H1 (cell line): Measurements from ENCODE around the gene FMN2. TPM values are rescaled to one million over a fixed set of nuclear protein-coding genes. Genes with fewer than 3 reads are reported as not detected.

Experiments
- CTCF ChIA-PET: fragments of 300-600 bp; sonication (Branson Sonifier 250); formaldehyde crosslinking; loops from one replicate; lab custom pipeline; 2021; ENCODE audit not compliant: partially characterized antibody; lab: Charles Lee
- POLR2A ChIA-PET: fragments of 300-600 bp; sonication (Branson Sonifier 250); formaldehyde crosslinking; loops from one replicate; lab custom pipeline; 2021; ENCODE audit warnings: inconsistent platforms; ENCODE audit not compliant: partially characterized antibody; lab: Charles Lee
- DNase-seq, 2 experiments: peaks; one replicate each; pipeline versions ENCODE4 v3.0.0 to v3.0.0-alpha.2; 2010 to 2022; ENCODE audit warnings: low spot score in 2 of 2, low read depth in 1 of 2, mixed read lengths in 1 of 2
- FAIRE-seq: peaks from 2 replicates; lab custom pipeline; 2011; peaks lifted over from hg19 to GRCh38; lab: Jason Lieb, UNC
- H2AFZ ChIP-seq: 2 replicates; pipeline ENCODE4 v1.8.1; 2012; ENCODE audit warnings: low read length, inconsistent platforms
- H2AK5ac ChIP-seq: 2 replicates; pipeline ENCODE4 v1.6.1; 2013; ENCODE audit warnings: low read depth, low read length
- H2BK120ac ChIP-seq: replicated peaks from 2 replicates; pipeline ENCODE3; 2013; ENCODE audit warnings: low read depth, low read length, inconsistent platforms
- H2BK12ac ChIP-seq: 2 replicates; pipeline ENCODE4 v1.6.1; 2013; ENCODE audit warnings: low read depth, low read length
- H2BK15ac ChIP-seq: 2 replicates; pipeline ENCODE4 v1.6.1; 2013; ENCODE audit warnings: low read length
- H2BK20ac ChIP-seq: 2 replicates; pipeline ENCODE4 v1.6.1; 2013; ENCODE audit warnings: low read length
- H2BK5ac ChIP-seq: 2 replicates; pipeline ENCODE4 v1.6.1; 2013; ENCODE audit warnings: low read depth, low read length
- H3K14ac ChIP-seq: 2 replicates; pipeline ENCODE4 v1.6.1; 2013; ENCODE audit warnings: inconsistent platforms; ENCODE audit not compliant: insufficient read length
- H3K18ac ChIP-seq: 2 replicates; pipeline ENCODE4 v1.6.1; 2013; ENCODE audit warnings: low read length; ENCODE audit errors: extremely low read depth
- H3K23ac ChIP-seq: 2 replicates; pipeline ENCODE4 v1.6.1; 2013; ENCODE audit warnings: inconsistent platforms; ENCODE audit not compliant: insufficient read length
- H3K23me2 ChIP-seq: 2 replicates; pipeline ENCODE4 v1.6.1; 2013; ENCODE audit warnings: low read depth, low read length
- H3K27ac ChIP-seq: 2 replicates; pipeline ENCODE4 v1.6.1; 2011; ENCODE audit warnings: low read depth, low read length, inconsistent platforms
- H3K27me3 ChIP-seq, 4 experiments: replicated peaks in 1 of 4; 1 replicate in 1 of 4; 2 replicates in 3 of 4; pipeline versions ENCODE4 v1.6.1 to v1.8.1; 2011 to 2013; ENCODE audit warnings: low read length in 3 of 4, mild to moderate bottlenecking in 3 of 4, inconsistent platforms in 2 of 4, mixed read lengths in 2 of 4, moderate library complexity in 1 of 4; ENCODE audit not compliant: control insufficient read depth in 3 of 4, insufficient read depth in 3 of 4; ENCODE audit errors: extremely low read depth in 1 of 4
- H3K36me3 ChIP-seq, 4 experiments: 2 replicates each; pipeline versions ENCODE4 v1.6.1 to v1.8.1; 2011 to 2013; ENCODE audit warnings: mild to moderate bottlenecking in 4 of 4, low read length in 3 of 4, moderate library complexity in 2 of 4, control low read depth in 1 of 4, inconsistent platforms in 1 of 4; ENCODE audit not compliant: insufficient read depth in 4 of 4, control insufficient read depth in 2 of 4
- H3K4ac ChIP-seq: replicated peaks from 2 replicates; pipeline ENCODE3; 2013; ENCODE audit warnings: low read length, low read depth, mixed read lengths, inconsistent platforms; ENCODE audit not compliant: insufficient read length
- H3K4me1 ChIP-seq, 4 experiments: replicated peaks in 1 of 4; 1 replicate in 1 of 4; 2 replicates in 3 of 4; pipeline versions ENCODE4 v1.6.1 to v1.8.1; 2011 to 2013; ENCODE audit warnings: low read length in 3 of 4, inconsistent platforms in 2 of 4, mixed read lengths in 1 of 4; ENCODE audit not compliant: insufficient read depth in 4 of 4, control insufficient read depth in 3 of 4
- H3K4me2 ChIP-seq, 2 experiments: 2 replicates each; pipeline versions ENCODE4 v1.6.1 to v1.8.1; 2011 to 2013; ENCODE audit warnings: low read depth in 2 of 2, low read length in 2 of 2, control low read depth in 1 of 2, inconsistent platforms in 1 of 2, mild to moderate bottlenecking in 1 of 2; ENCODE audit not compliant: insufficient read depth in 1 of 2
- H3K4me3 ChIP-seq, 4 experiments: fragments of 200-600, 300-600 bp in 1 of 4; sonication (generic), shearing (Covaris generic), sonication (Bioruptor Twin) in 1 of 4; 2 replicates each; pipeline versions ENCODE4 v1.5.1 to v1.8.1; 2011 to 2016; ENCODE audit warnings: low read length in 4 of 4, low read depth in 3 of 4, control low read depth in 2 of 4, inconsistent platforms in 2 of 4, mild to moderate bottlenecking in 2 of 4, mixed read lengths in 1 of 4, moderate library complexity in 1 of 4; ENCODE audit not compliant: insufficient read depth in 2 of 4; ENCODE audit errors: extremely low read depth in 1 of 4
- H3K56ac ChIP-seq: replicated peaks from 2 replicates; pipeline ENCODE3; 2013; ENCODE audit warnings: low read depth, mild to moderate bottlenecking, mixed read lengths, low read length, inconsistent platforms; ENCODE audit not compliant: insufficient read length
- H3K79me1 ChIP-seq: 2 replicates; pipeline ENCODE4 v1.6.1; 2013; ENCODE audit warnings: low read depth, low read length, control low read depth
- H3K79me2 ChIP-seq, 2 experiments: 2 replicates each; pipeline versions ENCODE4 v1.6.1 to v1.8.1; 2012 to 2013; ENCODE audit warnings: low read length in 2 of 2, mild to moderate bottlenecking in 2 of 2, inconsistent platforms in 1 of 2; ENCODE audit not compliant: insufficient read depth in 2 of 2, control insufficient read depth in 1 of 2
- H3K9ac ChIP-seq, 4 experiments: replicated peaks in 1 of 4; 1 replicate in 1 of 4; 2 replicates in 3 of 4; pipeline versions ENCODE4 v1.6.1 to v1.8.1; 2011 to 2013; ENCODE audit warnings: low read depth in 3 of 4, low read length in 3 of 4, control low read depth in 2 of 4, mild to moderate bottlenecking in 2 of 4, moderate library complexity in 2 of 4, inconsistent platforms in 1 of 4; ENCODE audit errors: extremely low read depth in 1 of 4
- H3K9me3 ChIP-seq, 2 experiments: 2 replicates each; pipeline versions ENCODE4 v1.6.1 to v1.8.1; 2012 to 2013; ENCODE audit warnings: mild to moderate bottlenecking in 2 of 2, moderate library complexity in 2 of 2, control low read depth in 1 of 2, inconsistent platforms in 1 of 2, low read depth in 1 of 2, low read length in 1 of 2, mixed read lengths in 1 of 2; ENCODE audit not compliant: insufficient read depth in 2 of 2
- H4K20me1 ChIP-seq, 2 experiments: replicated peaks in 1 of 2; 2 replicates each; pipeline versions ENCODE3 to v1.8.1; 2011 to 2013; ENCODE audit warnings: inconsistent platforms in 2 of 2, low read length in 2 of 2, mild to moderate bottlenecking in 1 of 2; ENCODE audit not compliant: insufficient read depth in 2 of 2, control insufficient read depth in 1 of 2
- H4K5ac ChIP-seq: 2 replicates; pipeline ENCODE4 v1.6.1; 2013; ENCODE audit warnings: low read length, low read depth, mixed read lengths, inconsistent platforms; ENCODE audit not compliant: insufficient read length
- H4K8ac ChIP-seq: 2 replicates; pipeline ENCODE4 v1.8.0; 2013; ENCODE audit warnings: mild to moderate bottlenecking, moderate library complexity, low read length, inconsistent platforms; ENCODE audit not compliant: insufficient read depth; ENCODE audit errors: extremely low read depth
- H4K91ac ChIP-seq: replicated peaks from 2 replicates; pipeline ENCODE3; 2013; ENCODE audit warnings: low read length, mixed read lengths, inconsistent platforms; ENCODE audit not compliant: insufficient read length
- CBX5 ChIP-seq: fragments of 300-800, 300-1000 bp; sonication (generic); IDR thresholded peaks from 2 replicates; pipeline ENCODE4 v1.7.1; 2016; ENCODE audit warnings: antibody characterized with exemption, low read length, low read depth
- CHD2 ChIP-seq: IDR thresholded peaks from 2 replicates; pipeline ENCODE4 v1.6.1; 2012; ENCODE audit warnings: low read length, improper control_type of control experiment
- CTBP2 ChIP-seq: IDR thresholded peaks from 2 replicates; pipeline ENCODE4 v1.7.0; 2011; ENCODE audit warnings: borderline replicate concordance, mild to moderate bottlenecking, moderate library complexity, mixed read lengths, low read length; ENCODE audit not compliant: insufficient read depth, insufficient read length
- JUND ChIP-seq: IDR thresholded peaks from 2 replicates; pipeline ENCODE4 v1.6.1; 2011; ENCODE audit warnings: mild to moderate bottlenecking, improper control_type of control experiment, low read length
- KDM1A ChIP-seq: fragments of 200-600, 300-600 bp; sonication (generic); IDR thresholded peaks from 2 replicates; pipeline ENCODE4 v1.7.1; 2016; ENCODE audit warnings: mild to moderate bottlenecking, low read length, borderline replicate concordance
- MAFK ChIP-seq: IDR thresholded peaks from 2 replicates; pipeline ENCODE4 v1.6.1; 2012; ENCODE audit warnings: low read depth, mild to moderate bottlenecking, improper control_type of control experiment, low read length
- MAX ChIP-seq: IDR thresholded peaks from 2 replicates; pipeline ENCODE4 v1.6.1; 2012; ENCODE audit warnings: inconsistent platforms
- RNF2 ChIP-seq: fragments of 200-900, 300-1000 bp; sonication (generic); IDR thresholded peaks from 2 replicates; pipeline ENCODE4 v1.7.1; 2016; ENCODE audit warnings: borderline replicate concordance, low read depth, mild to moderate bottlenecking, antibody characterized with exemption, low read length; ENCODE audit not compliant: poor library complexity, severe bottlenecking; ENCODE audit errors: missing control alignments
- SIN3A ChIP-seq, 2 experiments: IDR thresholded peaks in 1 of 2; conservative IDR thresholded peaks in 1 of 2; 2 replicates each; pipeline ENCODE4 v1.6.1; 2011 to 2012; ENCODE audit warnings: low read length in 2 of 2, improper control_type of control experiment in 1 of 2, low read depth in 1 of 2, mild to moderate bottlenecking in 1 of 2
- SRF ChIP-seq: IDR thresholded peaks from 2 replicates; pipeline ENCODE4 v1.6.1; 2011; ENCODE audit warnings: mild to moderate bottlenecking, low read depth, low read length, moderate library complexity
- TAF1 ChIP-seq: IDR thresholded peaks from 2 replicates; pipeline ENCODE4 v1.6.1; 2011; ENCODE audit warnings: mild to moderate bottlenecking, low read depth, low read length
- TCF12 ChIP-seq: IDR thresholded peaks from 2 replicates; pipeline ENCODE4 v1.6.1; 2011; ENCODE audit warnings: low read depth, mild to moderate bottlenecking, low read length
- USF2 ChIP-seq: IDR thresholded peaks from 2 replicates; pipeline ENCODE4 v1.6.1; 2011; ENCODE audit warnings: low read length, improper control_type of control experiment
- WGBS, 2 experiments: shearing (Covaris generic) in 1 of 2; methylation state at CpG; one replicate each; pipeline versions ENCODE4 v1.1.6 to v1.1.7; 2013 to 2015; ENCODE audit warnings: low lambda C conversion rate in 2 of 2, mixed read lengths in 2 of 2, inconsistent platforms in 1 of 2, low coverage in 1 of 2, missing lambda C conversion rate in 1 of 2; ENCODE audit not compliant: insufficient replicate concordance in 2 of 2, insufficient coverage in 1 of 2, insufficient read length in 1 of 2; ENCODE audit errors: extremely low coverage in 1 of 2, missing lambda C conversion rate in 1 of 2; 5-methylcytosine and 5-hydroxymethylcytosine counted together
- polyA plus RNA-seq, 7 experiments: library from polyadenylated mRNA; depleted of rRNA in 3 of 7; stranded (reverse) in 5 of 7; unstranded in 2 of 7; fragments of >200 nt in 5 of 7; fragments of 200-250 nt in 2 of 7; gene quantifications; 1 replicate in 5 of 7; 2 replicates in 1 of 7; 4 replicates in 1 of 7; pipeline versions ENCODE4 v1.2.1 to v1.2.3, GENCODE V29; 2011 to 2013; ENCODE audit warnings: missing spikeins in 2 of 7, mixed read lengths in 2 of 7
- total RNA-seq: library from RNA; stranded (reverse); fragmentation: NEBNext Ultra II Directional; extraction: Animal tissue kit (Norgen Biotek cat#: 25700); gene quantifications from 2 replicates; pipeline ENCODE4 v1.2.1, GENCODE V29; 2021

Gene FMN2
- total and polyA plus RNA-seq, 2 of the 8 experiments (the other 6 are each of a cell fraction or from before 2014, with no cell fraction given): 0.83 to 2.0 TPM

- Histone ChIP-seq H2BK120ac (no peak overlapping the region), H2BK12ac (no peak overlapping the region), H2AFZ (no peak overlapping the region), H2AK5ac (no peak overlapping the region), H4K20me1 (no peaks in the 10 kb centered on the region), H3K27ac (no peak overlapping the region), H2BK5ac (no peak overlapping the region), H4K5ac (no peak overlapping the region), H3K79me2 (no peaks in the 10 kb centered on the region), H3K9ac (no peak overlapping the region), H4K8ac (no peak overlapping the region), H3K4ac (no peak overlapping the region), H3K23ac (no peak overlapping the region), H2BK20ac (no peak overlapping the region), H3K79me1 (no peaks in the 10 kb centered on the region), H3K4me2 (no peak overlapping the region), H3K4me1 (peaks cover 2 to 7% (median 5%) of the 10 kb centered on the region in 4 experiments; a peak in 4 of 7 replicates), H3K36me3 (no peaks in the 10 kb centered on the region), H4K91ac (no peak overlapping the region), H3K4me3 (no peak overlapping the region), H3K14ac (no peak overlapping the region), H2BK15ac (no peak overlapping the region), H3K56ac (no peak overlapping the region), H3K23me2 (peaks cover 2% of the 10 kb centered on the region; the same call in 1 of the 2 replicates), H3K18ac (no peak overlapping the region), H3K27me3 (no peaks in the 10 kb centered on the region), H3K9me3 (no peaks in the 10 kb centered on the region)
- ChIA-PET POLR2A (no interaction called here), CTCF (interaction anchor here (0.7 to 5.0 kb wide), 2 partner anchors 11 to 48 kb away, joined by 7 to 19 read pairs; no protein-coding TSS in a partner anchor)
- 84 to 100% methylated on average over 2 to 3 of the region's 3 CpGs for WGBS, 2 experiments
- DNase-seq (no peak), FAIRE-seq (no peak)
- TF ChIP-seq TAF1 (no peak), TCF12 (no peak), RNF2 (no peak), MAFK (no peak), KDM1A (no peak), CHD2 (no peak), SRF (no peak), MAX (no peak), JUND (no peak), CBX5 (no peak), SIN3A (conservative IDR thresholded peaks at IDR 0.05 in 1 of 2, IDR thresholded peaks at IDR 0.05 in 1 of 2; ENCODE audit: low read depth in 1 of 2, low read length in 2 of 2) (no peak), USF2 (no peak), CTBP2 (no peak)
Measured at GRCh38 chr1:240101737-240102136, 10.1 kb downstream of the FMN2 start.
